Colonic mucosa (tissue), 4 donors: ENCODE measurements around the gene ZNF407. TPM values are rescaled to one million over a fixed set of nuclear protein-coding genes. Genes with fewer than 3 reads are reported as not detected.

ENCODE experiments used
- DNase-seq: peaks from one replicate; pipeline ENCODE4 v3.0.0-alpha.2; 2020
- H3K27ac ChIP-seq: fragments of 200-600 bp; one replicate; pipeline ENCODE4 v1.8.0; 2021
- H3K27me3 ChIP-seq: fragments of 200-600 bp; one replicate; pipeline ENCODE4 v1.8.0; 2021
- H3K36me3 ChIP-seq: fragments of 200-600 bp; one replicate; pipeline ENCODE4 v1.8.0; 2021
- H3K4me1 ChIP-seq: fragments of 200-600 bp; one replicate; pipeline ENCODE4 v1.8.0; 2021; ENCODE audit warnings: mild to moderate bottlenecking
- H3K4me3 ChIP-seq: fragments of 200-600 bp; one replicate; pipeline ENCODE4 v1.8.0; 2021
- H3K9ac ChIP-seq, 2 donors: one replicate each; pipeline ENCODE4 v1.7.0; 2013; ENCODE audit warnings: control low read depth in 2 of 2, low read depth in 2 of 2, low read length in 2 of 2
- H3K9me3 ChIP-seq: fragments of 200-600 bp; one replicate; pipeline ENCODE4 v1.8.0; 2021
- intact Hi-C: fragments of 100-400 bp; cut with DNase I; formaldehyde crosslinking; loops from one replicate; pipeline ENCODE4 v1.14.1; 2022
- total RNA-seq, 2 donors: library from RNA; stranded (reverse); fragmentation: NEBNext Ultra II Directional in 1 of 2; extraction: Animal tissue kit (Norgen Biotek cat#: 25700) in 1 of 2; gene quantifications; one replicate each; pipeline ENCODE4 v1.2.1, GENCODE V29; 2021
- TF ChIP-seq, protein P1 (sequence below): fragments of 200-600 bp; IDR thresholded peaks from one replicate; pipeline ENCODE4 v1.8.0; 2022; ENCODE audit warnings: antibody characterized with exemption, mild to moderate bottlenecking
- donor health status: healthy.
- donor health status: DM: no; HTN: no; CAD: no.
- donor health status: DM: no; HTN: no; CAD: no.

The ZNF407 gene
- total RNA-seq, 2 donors from 2014 or later = 8.1 to 13.1 TPM

DNA sequence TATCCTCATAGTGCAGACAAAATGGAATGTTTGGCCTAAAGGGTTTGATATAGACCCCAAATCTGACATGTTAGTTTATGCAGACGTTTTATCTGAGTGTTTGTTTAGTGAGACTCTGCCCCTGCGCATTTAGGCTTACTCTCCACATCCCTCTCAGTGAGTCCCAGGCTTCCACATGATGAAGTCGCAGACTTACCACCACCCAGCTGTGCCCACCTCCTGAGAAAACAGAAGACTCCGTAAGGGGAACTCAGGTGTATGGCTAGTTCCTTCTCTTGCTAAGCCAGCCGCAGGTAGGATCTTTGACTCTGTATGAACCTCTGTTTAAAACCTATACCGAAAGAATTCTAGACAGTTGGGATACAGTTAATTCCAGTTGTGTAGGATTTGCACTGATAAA is 338.7 kb downstream of the ZNF407 start:
- TF ChIP-seq, protein P1, sequence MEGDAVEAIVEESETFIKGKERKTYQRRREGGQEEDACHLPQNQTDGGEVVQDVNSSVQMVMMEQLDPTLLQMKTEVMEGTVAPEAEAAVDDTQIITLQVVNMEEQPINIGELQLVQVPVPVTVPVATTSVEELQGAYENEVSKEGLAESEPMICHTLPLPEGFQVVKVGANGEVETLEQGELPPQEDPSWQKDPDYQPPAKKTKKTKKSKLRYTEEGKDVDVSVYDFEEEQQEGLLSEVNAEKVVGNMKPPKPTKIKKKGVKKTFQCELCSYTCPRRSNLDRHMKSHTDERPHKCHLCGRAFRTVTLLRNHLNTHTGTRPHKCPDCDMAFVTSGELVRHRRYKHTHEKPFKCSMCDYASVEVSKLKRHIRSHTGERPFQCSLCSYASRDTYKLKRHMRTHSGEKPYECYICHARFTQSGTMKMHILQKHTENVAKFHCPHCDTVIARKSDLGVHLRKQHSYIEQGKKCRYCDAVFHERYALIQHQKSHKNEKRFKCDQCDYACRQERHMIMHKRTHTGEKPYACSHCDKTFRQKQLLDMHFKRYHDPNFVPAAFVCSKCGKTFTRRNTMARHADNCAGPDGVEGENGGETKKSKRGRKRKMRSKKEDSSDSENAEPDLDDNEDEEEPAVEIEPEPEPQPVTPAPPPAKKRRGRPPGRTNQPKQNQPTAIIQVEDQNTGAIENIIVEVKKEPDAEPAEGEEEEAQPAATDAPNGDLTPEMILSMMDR = no peak
- Histone ChIP-seq H3K4me3 (no peak overlapping the region), H3K36me3 (no peaks in the 10 kb centered on the region), H3K27me3 (no peaks in the 10 kb centered on the region), H3K9ac (no peak overlapping the region), H3K4me1 (no peaks in the 10 kb centered on the region), H3K27ac (no peak overlapping the region), H3K9me3 (no peaks in the 10 kb centered on the region)
- DNase-seq = no peak
- intact Hi-C loops = no loop called here

DNA sequence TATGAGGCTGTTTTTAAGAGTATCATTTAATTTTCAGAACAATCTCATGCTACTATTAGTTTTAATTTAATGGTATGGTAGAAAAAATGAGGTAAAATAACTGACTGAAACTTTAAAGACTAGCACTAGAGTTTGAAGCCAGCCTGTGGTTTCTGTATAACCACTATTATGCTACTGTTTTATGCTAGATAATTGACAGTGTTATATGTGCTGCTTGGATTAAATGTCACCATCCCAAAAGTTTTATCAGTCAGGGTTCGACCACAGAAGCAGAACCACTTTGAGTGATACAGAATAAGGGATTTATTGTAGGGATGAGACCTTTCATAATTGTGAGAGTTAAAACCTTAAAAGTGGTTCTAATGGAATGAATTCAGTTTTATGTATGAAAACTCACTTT is 339.6 kb downstream of the ZNF407 start:
- no peaks in the 10 kb centered on the region for H3K9me3 ChIP-seq
- intact Hi-C loops = no loop called here
- H3K9ac ChIP-seq = no peak overlapping the region
- no peak for DNase-seq
- H3K36me3 ChIP-seq = no peaks in the 10 kb centered on the region
- H3K27ac ChIP-seq = no peak overlapping the region
- no peak overlapping the region for H3K4me3 ChIP-seq
- no peaks in the 10 kb centered on the region for H3K27me3 ChIP-seq
- TF ChIP-seq, protein P1 = no peak
- H3K4me1 ChIP-seq = no peaks in the 10 kb centered on the region

DNA sequence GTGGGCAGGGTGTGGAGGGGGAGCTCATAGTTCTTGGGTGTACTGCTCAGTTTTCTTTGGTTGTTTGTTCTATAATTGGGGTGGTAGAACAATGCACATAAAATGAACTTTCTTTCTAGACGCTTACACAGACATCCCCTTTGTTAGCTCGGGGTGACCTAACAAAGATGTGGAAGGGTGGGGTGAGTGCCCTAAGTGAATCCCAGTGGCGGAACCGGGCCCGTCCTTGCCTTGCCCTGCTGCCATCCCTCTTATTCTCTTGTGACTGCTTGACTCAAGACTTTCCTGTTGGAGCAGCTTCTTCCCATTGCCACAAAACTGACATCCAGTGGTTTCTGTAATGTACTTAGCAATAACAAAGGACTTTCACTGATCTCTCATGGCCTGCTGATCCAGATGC is 343.2 kb downstream of the ZNF407 start:
- TF ChIP-seq, protein P1 = no peak
- DNase-seq = no peak
- H3K9ac ChIP-seq = no peak overlapping the region
- no peak overlapping the region for H3K27ac ChIP-seq
- H3K27me3 ChIP-seq = no peaks in the 10 kb centered on the region
- H3K36me3 ChIP-seq = no peaks in the 10 kb centered on the region
- intact Hi-C loops = no loop called here
- H3K4me1 ChIP-seq = no peaks in the 10 kb centered on the region
- no peaks in the 10 kb centered on the region for H3K9me3 ChIP-seq
- H3K4me3 ChIP-seq = no peak overlapping the region

DNA sequence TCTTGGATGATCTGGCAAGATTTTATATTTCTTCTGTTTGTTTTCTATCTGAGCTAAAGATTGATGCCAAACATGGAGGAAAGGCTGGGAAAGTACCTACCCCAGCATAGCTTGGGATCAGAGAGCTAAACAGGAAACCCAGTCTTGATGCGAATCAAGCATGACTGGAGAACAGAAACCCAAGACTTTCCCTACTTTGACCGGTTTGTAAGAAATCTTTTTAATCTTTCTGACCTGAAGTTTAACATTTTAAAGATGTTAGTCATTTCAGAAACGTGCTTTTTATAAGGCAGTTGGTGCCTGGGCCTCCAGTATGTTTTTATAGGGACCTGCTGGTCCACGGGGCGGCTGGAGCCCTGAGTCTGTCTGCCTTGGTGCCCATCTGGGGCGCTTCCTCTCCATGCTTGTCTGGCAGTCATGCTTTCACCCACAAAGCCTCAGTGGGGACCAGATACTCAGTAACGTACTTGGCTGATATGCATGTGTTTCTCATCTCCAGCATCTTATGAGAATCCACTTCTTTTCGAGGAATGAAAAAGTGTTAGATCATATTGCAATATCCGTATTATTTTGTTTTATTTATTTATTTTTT is 344.7 kb downstream of the ZNF407 start:
- H3K4me3 ChIP-seq = no peak overlapping the region
- H3K27ac ChIP-seq = no peak overlapping the region
- intact Hi-C loops = no loop called here
- H3K9me3 ChIP-seq = no peaks in the 10 kb centered on the region
- no peaks in the 10 kb centered on the region for H3K27me3 ChIP-seq
- no peaks in the 10 kb centered on the region for H3K4me1 ChIP-seq
- DNase-seq = no peak
- no peaks in the 10 kb centered on the region for H3K36me3 ChIP-seq
- no peak overlapping the region for H3K9ac ChIP-seq
- TF ChIP-seq, protein P1 = no peak

DNA sequence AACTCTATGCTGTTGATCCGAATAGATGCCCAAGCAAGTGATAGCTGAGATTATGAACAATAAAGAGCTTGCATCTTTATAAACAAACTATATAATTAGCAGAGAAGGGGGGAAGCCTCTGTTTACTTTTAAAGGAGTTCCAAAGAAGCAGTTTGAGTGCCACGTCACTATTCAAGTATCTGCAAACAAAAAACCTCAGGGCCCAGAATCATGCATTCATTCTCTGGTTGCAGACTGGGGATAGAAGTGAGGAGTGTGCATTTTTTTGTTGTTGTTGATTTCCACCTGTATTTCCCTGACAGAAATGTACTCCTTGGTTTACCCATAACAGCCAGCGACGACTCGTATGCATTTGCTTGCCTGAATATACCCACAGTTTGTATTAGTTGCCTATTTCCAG is 347.0 kb downstream of the ZNF407 start:
- H3K27ac ChIP-seq = no peak overlapping the region
- H3K9ac ChIP-seq = no peak overlapping the region
- no peaks in the 10 kb centered on the region for H3K4me1 ChIP-seq
- no peaks in the 10 kb centered on the region for H3K9me3 ChIP-seq
- no peak for DNase-seq
- H3K27me3 ChIP-seq = no peaks in the 10 kb centered on the region
- H3K4me3 ChIP-seq = no peak overlapping the region
- H3K36me3 ChIP-seq = no peaks in the 10 kb centered on the region
- intact Hi-C loops = no loop called here
- TF ChIP-seq, protein P1 = no peak
